Dedifferentiated amniotic fluid mesenchymal stem cell (primary cell): Measurements from ENCODE around the gene LHX4.
A peak's percentile ranks its signal among the peaks of the same experiment; 100 is the strongest.

Experiments
- DNase-seq: peaks from one replicate; pipeline ENCODE4 v3.0.0-alpha.2; 2016; ENCODE audit errors: extremely low spot score

The LHX4 gene

DNA sequence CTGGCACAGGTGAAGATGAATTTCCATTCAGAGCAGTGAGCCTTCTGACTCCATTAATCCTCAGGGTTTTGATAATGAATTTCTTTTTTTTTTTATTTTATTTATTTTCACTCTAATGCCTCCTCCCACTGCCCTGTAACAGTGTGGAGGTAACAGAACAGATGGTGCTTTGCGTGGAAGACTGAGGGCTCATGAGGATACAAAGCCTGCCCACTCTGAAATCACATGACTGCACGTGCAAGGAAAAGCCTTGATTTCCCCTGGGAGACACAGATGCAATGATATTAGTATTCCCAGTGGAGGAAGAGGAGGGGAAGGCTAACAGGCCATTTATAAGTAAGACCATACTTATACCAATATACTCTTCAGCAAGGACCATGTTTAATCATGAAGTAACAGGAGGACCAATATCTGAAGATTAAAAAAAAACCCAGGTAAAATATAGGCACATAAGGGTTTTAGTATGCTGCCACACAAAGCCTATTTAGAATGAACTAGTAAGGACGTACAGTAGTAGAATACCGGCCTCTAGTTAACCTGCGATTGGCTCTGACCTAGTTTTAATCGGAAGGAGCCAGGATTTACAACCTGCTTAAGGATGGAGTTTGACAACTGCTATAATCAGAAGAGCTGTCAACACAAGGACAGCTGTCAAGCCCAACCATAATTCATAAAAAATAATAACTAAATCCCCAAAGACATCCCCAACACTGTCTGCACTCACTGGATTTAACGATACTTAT is 69.6 kb downstream of the LHX4 start:
- no peak for DNase-seq

DNA sequence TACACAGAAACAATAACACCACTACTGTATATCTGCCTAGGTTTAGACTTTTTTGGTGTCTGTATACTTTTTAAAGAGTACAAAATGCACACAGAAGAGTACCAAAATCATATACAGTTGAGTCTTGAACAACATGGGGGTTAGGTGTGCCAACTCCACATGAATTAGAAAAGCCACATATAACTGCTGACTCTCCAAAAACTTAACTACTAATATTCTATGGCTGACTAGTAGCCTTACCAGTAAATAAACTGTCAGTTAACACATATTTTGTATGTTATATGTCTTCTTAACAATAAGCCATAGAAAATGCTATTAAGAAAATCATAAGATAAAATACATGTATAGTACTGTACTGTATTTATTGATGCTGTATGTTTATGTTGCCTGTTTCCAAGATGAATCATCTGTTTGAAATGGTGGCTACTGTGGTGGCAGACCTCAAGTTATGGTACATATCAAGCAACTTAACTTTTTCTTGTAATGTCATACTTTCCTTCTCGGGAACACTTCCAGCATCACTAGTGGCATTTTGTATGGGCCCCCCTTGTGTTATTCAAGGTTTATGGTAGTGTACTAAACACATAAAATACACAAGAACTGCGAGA is 71.2 kb downstream of the LHX4 start:
- DNase-seq: no peak

DNA sequence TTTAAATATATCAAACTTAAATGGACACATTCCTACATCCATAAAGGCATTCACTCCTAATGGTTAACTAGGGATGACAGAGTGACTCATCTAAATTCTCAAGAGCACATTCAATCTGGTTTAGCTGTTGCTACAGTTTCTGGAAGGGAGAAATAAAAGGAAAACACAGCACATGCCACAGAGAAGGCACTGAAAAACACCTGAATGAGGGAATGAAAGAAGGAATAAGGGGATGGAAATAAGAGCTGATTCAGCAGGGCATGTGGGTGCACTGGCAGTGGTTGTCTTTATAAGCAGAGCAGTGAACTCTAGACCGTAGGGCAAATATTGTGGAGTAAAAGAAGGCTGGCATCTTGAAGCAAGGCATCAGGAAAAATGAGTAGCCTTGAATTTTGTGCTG is 79.3 kb downstream of the LHX4 start:
- peak; percentile 39 for DNase-seq

DNA sequence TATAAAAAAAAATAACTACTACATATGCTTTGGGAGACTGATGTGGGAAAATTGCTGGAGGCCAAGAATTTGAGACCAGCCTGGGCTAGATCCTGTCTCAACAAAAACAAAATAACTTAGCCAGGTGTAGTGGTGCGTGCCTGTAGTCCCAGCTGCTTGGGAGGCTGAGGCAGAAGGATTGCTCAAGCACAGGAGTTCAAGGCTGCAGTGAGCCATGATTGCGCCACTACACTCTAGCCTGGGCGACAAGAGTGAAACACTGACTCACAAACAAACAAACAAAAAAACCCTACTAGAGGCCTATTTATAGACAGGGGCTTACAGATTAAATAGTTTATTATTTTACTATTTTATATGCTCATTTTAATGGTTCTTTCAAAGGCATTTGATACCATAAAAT is 80.0 kb downstream of the LHX4 start:
- DNase-seq: no peak

DNA sequence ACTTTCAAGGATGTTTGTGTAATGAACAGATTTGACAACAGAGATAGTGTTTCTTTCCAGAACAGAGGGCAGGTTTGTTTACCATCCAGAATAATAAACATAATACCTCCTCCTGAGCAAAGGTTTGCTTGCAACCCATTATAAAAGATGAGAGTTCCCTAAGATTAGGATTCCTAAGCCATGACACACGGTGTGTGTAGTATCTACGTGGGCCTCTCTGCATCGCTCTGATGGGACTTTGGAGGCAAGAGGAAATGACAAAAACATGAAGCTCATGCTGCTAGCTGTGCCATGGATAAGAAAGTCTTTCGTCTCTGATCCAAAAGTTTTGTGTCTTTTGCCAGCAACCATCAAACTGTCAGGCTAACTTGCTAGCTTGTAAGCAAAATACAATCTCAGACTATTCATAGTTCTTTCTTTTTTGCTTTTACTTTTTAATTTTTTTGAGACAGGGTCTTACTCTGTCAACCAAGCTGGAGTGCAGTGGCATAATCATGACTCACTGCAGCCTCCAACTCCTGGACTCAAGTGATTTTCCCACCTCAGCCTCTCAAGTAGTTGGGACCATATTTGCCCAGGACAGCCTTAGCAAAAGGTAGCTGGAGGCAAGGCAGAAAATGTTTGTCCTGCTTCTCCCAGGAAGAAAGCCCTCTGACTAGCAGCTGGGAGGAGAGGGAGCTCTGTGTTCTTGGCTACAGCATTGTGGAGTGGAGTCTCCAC is 81.1 kb downstream of the LHX4 start:
- no peak for DNase-seq

DNA sequence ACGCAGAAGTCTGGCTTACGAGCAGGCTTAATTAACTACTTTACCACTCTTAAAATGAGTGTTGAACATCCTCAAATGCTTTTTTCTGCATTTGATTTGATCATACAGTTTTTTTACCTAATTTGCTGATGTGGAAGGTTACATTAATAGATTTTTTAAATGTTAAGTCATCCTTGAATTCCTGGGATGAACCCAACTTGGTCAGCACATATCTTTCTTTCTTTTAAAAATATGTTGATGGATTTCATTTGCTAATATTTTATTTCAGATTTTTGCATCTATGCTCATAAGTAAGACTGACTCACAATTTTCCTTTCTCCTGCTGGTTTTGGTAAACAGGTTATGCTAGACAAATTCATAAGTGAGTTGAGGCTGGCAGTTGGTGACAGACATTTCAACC is 82.9 kb downstream of the LHX4 start:
- no peak for DNase-seq

DNA sequence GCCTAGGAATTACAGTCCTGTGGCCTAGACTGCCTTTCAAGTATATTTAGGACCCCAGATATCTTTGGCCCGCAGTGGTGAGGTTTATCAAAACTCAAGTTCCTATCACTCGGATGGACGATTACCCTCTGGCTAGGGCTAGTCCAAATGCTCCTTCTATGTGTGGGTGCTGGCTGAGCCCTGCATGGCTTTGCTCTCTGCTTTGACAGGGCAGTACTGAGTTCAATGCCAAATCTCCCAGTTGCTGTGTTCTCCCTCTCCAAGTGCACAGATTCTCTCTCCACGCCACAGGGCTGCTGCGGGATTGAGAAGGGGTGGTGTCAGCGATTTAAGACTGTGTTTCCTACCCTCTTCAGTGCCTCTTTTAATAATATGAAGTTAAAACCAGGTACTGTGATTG is 97.0 kb downstream of the LHX4 start:
- no peak for DNase-seq
